Esophagus mucosa (tissue), 1 donor: ENCODE results near the gene PGAP6. TPM values are rescaled to one million over a fixed set of nuclear protein-coding genes. Genes with fewer than 3 reads are reported as not detected.
"Not testable (repeated sequence)": the region's sequence is repeated elsewhere in the genome, so short reads cannot be mapped to it uniquely, and the experiment has no call there.

ENCODE experiments used
- ATAC-seq: fragments of 200-7000 bp; cut with Tn5 transposase; one replicate; pipeline ENCODE4 v1.9.1; 2020
- total RNA-seq: library from RNA; stranded (reverse); gene quantifications from one replicate; pipeline ENCODE4 v1.2.4, GENCODE V29; 2023
- donor health status: DM: yes; HTN: yes; CAD: no.

The PGAP6 gene
- total RNA-seq, 1 donor from 2014 or later, result 14.5 TPM

- ATAC-seq, result no peak
Measured at GRCh38 chr16:366476-366875, 15.3 kb downstream of the PGAP6 start.

DNA sequence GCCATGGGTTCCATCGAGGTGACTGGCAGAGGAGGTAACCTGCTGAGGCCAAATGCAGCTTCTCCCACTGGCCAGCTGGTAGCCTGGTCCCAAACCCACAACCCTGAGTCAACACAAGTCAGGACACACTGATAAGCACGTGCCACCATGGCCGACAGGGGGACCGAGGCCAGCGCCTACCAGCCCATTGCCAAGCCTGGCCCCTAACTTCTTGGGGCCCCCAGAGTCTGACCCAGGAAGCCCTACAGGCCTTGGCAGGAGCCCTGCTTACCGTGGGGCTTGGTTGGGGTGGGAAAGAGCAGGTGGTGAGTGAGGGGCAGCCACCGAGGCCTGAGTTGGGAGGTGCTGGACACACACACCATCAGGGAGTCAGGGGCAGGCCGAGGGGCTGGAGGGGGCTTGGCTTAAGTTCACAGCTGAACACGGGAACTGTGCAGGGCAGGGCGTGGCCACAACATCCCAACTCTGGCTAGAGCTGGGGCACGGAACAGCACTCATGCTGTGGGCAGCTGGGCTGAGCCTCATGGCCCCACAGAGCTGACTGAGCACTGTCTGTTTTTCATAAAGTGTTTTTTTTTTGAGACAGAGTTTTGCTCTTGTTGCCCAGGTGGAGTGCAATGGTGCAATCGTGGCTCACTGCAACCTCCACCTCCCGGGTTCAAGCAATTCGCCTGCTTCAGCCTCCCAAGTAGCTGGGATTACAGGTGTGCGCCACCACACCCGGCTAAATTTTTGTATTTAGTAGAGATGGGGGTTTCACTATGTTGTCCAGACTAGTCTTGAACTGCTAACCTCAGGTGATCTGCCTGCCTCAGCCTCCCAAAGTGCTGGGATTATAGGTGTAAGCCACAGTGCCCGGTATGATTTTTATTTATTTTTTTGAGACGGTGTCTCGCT is 16.9 kb downstream of the PGAP6 start:
- ATAC-seq, result no peak

DNA sequence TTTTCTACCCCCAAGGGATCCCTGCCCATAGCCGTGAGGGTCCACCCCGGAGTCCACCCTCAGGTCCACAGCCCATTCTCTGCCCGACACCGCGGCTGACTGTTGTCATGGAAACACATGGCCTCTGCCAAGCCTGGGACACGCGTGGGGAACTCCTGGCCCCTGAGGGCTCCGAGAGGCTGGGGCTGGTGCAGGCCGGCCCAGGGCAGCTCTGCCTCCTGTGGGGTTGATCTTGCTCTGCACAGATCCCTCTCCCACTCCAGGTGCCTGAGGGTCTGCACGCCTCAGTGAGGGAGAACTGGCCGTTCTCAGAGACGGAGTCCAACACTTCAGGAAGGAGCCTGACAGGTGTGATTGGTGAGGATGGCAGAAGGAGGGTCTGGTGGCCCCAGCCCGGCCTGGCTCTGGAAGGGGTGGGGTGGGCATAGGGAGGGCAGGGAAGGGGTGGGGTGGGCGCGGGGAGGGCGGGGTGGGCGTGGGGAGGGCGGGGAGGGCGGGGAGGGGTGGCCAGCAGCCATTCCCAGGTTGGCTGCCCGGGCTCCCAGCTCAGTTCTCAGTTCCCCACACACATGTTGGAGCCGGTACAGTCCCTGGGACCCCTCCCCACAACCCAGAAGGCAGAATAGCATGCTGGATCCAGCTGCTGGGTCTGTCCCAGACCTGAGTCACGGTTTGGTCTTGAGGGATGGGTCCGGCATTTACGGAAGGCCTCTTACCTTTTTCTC is 17.9 kb downstream of the PGAP6 start:
- ATAC-seq, result no peak

DNA sequence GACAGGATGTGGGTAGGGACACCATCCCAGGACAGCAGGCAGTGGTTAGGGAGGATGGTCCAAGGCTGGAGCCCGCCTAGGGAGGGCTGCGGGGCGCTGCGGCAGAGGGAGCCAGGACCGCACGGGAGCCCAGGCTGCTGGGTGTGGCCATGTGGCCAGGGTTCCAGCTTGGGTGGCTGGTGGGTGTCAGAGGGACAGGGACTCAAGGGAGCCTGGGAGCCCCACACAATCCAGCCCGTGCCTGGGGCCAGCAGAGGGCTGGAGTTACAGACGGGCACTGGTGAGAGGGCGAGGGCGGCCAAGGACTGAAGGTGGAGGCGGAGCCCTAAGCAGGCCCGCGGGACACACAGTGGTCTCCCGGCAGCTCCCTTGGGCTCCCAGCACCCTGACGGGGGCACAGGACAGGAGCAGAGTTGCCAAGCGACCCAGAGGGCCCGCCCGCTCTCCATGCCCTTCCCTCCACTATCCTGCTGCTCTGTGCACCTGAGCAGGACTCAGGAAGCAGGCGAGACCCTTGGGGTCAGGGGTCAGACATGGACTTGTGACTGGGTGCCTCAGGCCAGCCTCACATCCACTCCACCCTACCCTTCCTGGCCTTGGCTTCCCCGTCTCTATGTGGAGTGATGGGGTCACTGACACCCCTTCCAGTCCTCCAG is 18.5 kb downstream of the PGAP6 start:
- no peak for ATAC-seq

DNA sequence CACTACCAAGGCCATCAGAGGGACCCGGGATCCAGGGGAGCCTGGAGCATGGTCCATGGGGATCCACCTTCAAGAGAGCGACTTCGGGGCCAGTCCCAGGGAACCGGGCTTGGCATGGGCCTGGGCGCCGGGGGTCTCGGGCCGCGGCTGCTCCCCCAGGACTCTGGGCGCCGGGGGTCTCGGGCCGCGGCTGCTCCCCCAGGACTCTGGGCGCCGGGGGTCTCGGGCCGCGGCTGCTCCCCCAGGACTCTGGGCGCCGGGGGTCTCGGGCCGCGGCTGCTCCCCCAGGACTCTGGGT is 19.1 kb downstream of the PGAP6 start:
- not testable (repeated sequence) for ATAC-seq

- peak; percentile 77 for ATAC-seq
Measured at GRCh38 chr16:361872-362701, 19.7 kb downstream of the PGAP6 start.

DNA sequence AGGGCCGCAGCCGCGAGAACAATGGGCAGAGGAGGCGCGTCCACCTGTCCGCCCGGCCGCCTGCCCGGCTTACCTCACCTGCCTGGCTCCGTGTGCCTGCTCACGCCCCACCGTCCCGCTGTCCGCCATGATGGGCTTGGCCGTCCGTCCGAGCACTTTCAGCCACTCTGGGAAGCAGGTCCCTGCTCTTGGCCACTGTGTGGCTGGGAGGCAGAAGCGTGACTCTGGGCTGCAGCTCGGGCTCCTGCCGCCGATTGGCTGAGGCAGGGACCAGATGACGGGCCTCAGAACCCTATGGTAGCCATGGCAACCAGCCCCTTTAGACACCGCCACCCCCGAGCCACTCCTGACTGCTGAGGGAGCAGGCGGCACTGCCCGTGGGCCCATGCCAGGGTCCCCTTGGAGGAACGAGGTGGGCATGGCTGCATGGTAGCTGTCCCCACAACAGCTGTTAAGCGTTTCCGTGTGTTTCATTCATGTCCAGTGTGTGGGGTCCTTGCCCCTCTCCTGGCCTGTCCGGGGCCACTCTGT is 20.4 kb downstream of the PGAP6 start:
- no peak for ATAC-seq

DNA sequence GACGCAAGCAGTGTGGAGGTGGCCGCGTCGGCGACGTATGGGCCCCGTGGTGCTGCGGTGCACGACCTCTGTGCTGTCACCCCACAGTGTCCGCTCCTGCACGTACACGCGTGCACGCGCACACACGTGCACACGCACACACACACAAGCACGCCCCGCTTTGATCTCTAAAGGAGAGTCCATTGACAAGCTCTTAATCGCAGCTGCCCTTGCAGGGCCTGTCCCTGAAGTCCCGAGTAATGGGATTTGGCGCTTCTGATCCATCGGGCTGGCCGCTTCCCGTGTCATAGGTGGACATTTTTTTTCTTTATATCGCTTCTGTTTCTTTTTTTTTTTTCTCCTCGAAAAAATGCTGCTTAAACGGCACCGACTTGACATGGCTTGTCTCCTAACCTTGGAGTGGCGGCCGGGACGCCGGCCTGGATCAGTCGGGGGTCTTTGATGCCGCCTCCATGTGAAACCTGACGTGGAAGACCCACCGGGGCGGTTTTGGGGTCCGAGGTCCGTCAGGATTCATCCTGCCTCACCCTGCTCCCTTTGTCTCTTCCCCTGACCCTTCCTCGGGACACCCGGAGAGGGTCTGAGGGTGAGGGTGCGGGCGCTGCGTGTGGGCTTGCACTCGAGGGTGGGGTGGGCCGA is 21.0 kb downstream of the PGAP6 start:
- ATAC-seq, result no peak

- no peak for ATAC-seq
Measured at GRCh38 chr16:359871-360697, 21.7 kb downstream of the PGAP6 start.

DNA sequence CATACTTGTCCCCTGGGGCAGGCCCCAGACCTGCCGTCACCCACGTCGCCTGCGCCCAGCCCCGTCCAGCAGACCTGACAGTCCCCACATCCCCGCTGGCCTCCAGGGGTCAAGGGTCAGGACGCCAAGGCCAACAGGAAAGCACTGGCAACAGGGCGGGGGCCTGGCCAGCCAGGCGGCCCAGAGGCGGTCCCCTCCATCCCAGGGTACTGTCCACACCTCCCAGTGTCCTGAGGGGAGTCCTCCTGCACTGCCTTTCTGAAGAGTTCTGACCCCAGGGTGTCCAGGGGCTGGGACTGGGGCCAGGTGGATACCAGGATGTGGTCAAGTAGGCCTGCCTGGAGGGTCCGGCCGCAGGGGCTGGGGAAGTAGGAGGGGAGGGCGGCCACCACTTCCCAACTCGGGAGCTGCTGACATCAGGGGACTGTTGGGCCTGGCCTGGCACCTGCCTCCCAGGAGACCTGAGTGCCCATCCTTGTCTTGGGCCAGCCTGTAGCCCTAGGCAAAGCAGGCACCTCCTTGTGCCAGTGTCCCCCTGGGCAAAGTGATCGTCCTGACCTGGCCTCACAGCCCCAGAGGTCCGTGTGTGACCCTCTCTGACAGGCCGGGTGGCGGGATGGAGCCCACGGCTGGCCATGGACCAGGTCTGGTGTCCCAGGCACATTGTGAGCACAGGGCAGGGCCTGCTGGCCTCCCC is 22.6 kb downstream of the PGAP6 start:
- no peak for ATAC-seq

DNA sequence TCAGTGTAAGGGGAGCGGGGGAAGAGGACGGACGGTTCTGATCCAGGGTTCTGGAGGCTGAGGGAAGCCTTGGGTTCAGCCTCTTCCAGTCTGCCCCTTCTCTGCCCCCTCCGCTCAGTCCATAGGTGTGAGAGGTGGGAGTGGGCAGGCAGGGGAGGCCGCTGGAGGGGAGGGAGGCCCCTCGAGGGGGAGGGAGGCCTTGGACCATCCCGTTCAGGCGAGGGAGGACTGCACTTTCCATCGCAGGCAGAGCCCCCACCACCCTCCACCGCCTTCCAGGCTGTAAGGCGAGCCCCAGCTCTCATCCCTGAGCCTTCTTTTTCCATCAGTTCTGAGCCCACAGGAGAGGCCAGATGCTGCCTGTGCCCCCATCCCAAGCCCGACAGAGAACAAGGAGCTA is 25.0 kb downstream of the PGAP6 start:
- no peak for ATAC-seq

- ATAC-seq, result no peak
Measured at GRCh38 chr16:354971-355461, 26.8 kb downstream of the PGAP6 start.

- ATAC-seq, result peak; percentile 50
Measured at GRCh38 chr16:354291-354881, 27.4 kb downstream of the PGAP6 start.

DNA sequence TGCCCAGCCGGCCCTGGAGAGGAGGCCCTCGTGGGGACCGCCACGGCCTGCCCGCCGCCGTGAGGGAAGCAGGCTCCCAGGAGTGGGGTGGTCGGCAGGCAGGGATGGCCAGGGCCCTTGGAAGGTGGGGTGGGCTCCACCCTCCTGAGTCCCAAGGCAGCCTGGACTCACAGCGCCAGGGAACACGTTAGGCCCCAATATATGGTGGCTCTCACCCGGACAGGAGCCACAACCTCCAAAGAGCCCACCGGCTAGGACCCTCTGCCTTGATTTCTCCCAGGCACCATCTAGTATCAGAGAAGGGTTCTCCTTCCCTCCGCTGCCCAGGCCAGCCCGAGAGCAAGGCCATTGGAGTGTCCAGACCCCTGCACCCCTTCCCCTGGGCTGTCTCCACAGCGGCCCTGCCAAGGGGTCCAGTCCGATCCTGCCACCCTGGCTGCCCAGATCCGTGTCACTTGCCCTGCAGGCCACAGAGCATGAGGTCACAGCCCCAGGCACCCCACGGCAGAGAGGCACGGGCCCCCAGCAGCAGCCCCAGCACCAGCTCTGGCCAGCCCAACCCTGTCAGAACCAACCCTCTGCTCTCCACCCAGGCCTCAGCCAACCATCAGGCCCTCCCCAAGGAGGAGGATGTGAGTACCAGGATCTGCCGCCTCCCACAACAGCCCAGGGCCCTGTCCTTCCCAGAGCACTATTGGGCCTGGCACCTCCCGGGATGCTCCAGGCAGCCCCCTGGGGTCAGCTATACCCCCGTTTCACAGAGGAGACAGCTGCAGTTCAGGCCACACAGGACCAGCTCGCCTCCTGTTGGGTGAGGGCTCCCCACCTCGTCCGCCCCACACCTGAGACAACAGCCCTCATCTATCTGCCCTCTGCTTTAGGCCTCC is 28.1 kb downstream of the PGAP6 start:
- ATAC-seq, result peak; percentile 37

DNA sequence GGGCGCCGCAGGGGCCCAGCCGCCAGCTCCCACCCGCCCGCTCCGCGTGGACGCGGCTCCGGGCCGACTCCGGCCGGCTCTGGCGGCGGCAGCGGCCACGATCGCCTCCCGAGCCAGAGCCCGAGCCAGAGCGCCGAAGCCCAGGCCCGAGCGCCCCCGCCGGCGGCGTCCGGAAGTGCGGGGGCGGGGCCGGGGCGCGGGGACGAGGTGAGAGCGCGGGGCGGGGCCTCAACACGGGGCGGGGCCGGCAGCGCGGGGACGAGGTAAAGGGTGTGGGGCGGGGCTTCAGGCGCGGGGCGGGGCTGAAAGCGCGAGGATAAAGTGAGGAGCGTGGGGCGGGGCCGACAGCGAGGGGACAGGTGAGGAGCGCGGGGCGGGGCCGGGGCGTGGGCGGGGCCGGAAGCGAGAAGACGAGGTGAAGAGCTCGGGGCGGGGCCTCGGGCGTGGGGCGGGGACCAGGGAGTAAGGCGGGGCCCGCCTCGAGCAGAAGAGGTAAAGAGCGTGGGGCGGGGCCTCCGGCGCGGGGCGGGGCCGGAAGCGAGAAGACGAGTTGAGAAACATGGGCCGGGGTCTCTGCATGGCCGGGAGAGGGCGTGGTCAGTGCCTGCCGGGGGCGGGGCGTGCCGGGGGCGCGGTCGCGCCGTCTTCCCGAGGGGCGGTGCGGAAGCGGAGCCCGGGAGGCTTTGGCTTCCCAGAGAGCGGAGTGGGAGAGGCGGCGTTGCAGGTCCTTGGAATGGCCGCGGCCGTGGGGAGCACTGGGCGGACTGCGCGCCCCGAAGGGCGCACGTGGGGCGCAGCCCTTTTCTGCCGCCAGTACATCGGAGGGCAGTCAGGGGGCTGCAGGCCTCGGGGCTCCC is 29.0 kb downstream of the PGAP6 start, which contains the start of gene AXIN1:
AXIN1 (minus strand) TSS at position 177 of the 857 bp plus-strand sequence. CDS start 5,698 bp downstream, outside the sequence.
- ATAC-seq, result peak; percentile 92

- ATAC-seq, result no peak
Measured at GRCh38 chr16:351804-352520, 29.8 kb downstream of the PGAP6 start.

GRCh38 chr16:350203-350602 is 31.6 kb downstream of the PGAP6 start:
- no peak for ATAC-seq
